ENCODE measurements around the gene CHD6. TPM values are rescaled to one million over a fixed set of nuclear protein-coding genes. Genes with fewer than 3 reads are reported as not detected.

CHD6 gene
- total and polyA plus RNA-seq, 4 donors = 3.3 to 23.4 (median 18.2) TPM

GRCh38 chr20:41418739-41419293 lies 199.4 kb downstream of the CHD6 start:
- no peak overlapping the region for H3K4me3 ChIP-seq (ENCODE audit: low read depth in 1 of 3, low read length in 3 of 3)
- 96% methylated on average over 7 of the region's 7 CpGs for WGBS
- no peak overlapping the region for H3K27ac ChIP-seq (ENCODE audit: low read depth in 1 of 2, low read length in 2 of 2)
- H3K27me3 ChIP-seq (ENCODE audit: control insufficient read depth in 4 of 4, insufficient read depth in 4 of 4, low read length in 3 of 4) = no peaks in the 10 kb centered on the region
- TF ChIP-seq ATF3 (IDR thresholded peaks at IDR 0.05) = no peak
- TF ChIP-seq HNF4G (IDR thresholded peaks at IDR 0.05) = no peak
- no peak for TF ChIP-seq EGR1 (IDR thresholded peaks at IDR 0.05; ENCODE audit: low read depth in 2 of 2)
- no peak for TF ChIP-seq HNF4A (conservative IDR thresholded peaks at IDR 0.05)
- no peak for TF ChIP-seq MAX (IDR thresholded peaks at IDR 0.05)
- TF ChIP-seq RXRA (IDR thresholded peaks at IDR 0.05) = no peak
- TF ChIP-seq FOXA2 (IDR thresholded peaks at IDR 0.05) = no peak
- TF ChIP-seq TAF1 (conservative IDR thresholded peaks at IDR 0.05) = no peak
- no peak for TF ChIP-seq YY1 (IDR thresholded peaks at IDR 0.05)
- no peak for TF ChIP-seq SP1 (IDR thresholded peaks at IDR 0.05)
- no peak for TF ChIP-seq JUND (IDR thresholded peaks at IDR 0.05)
- no peak for TF ChIP-seq NR2F2 (IDR thresholded peaks at IDR 0.05)
- TF ChIP-seq ZBTB33 (IDR thresholded peaks at IDR 0.05) = no peak
- TF ChIP-seq REST (IDR thresholded peaks at IDR 0.05) = no peak
- no peak for TF ChIP-seq RAD21 (IDR thresholded peaks at IDR 0.05)
- no peak for TF ChIP-seq FOXA1 (IDR thresholded peaks at IDR 0.05)
- no peak for TF ChIP-seq CTCF (IDR thresholded peaks at IDR 0.05; ENCODE audit: low read depth, low read length, missing input control)
- no peak overlapping the region for H3K9ac ChIP-seq (ENCODE audit: low read depth in 1 of 2, low read length in 2 of 2)
- no peaks in the 10 kb centered on the region for H3K4me1 ChIP-seq (ENCODE audit: control insufficient read depth in 4 of 4, insufficient read depth in 4 of 4, low read length in 3 of 4)
- H3K9me3 ChIP-seq (ENCODE audit: control insufficient read depth in 4 of 4, low read length in 3 of 4) = no peaks in the 10 kb centered on the region
- DNase-seq (ENCODE audit: low spot score) = no peak
- peaks cover 9 to 87% (median 63%) of the 10 kb centered on the region in 4 donors for H3K36me3 ChIP-seq (ENCODE audit: control insufficient read depth in 4 of 4, insufficient read depth in 3 of 4, low read depth in 1 of 4, low read length in 3 of 4)

All from liver (tissue), 9 donors.